K562 (cell line): ENCODE measurements around the gene MTNR1B. TPM values are rescaled to one million over a fixed set of nuclear protein-coding genes. Genes with fewer than 3 reads are reported as not detected.

Experiments
- ATAC-seq: fragments of 200-7000 bp; cut with Tn5 transposase; 3 replicates; pipeline ENCODE4 v1.9.1; 2020; ENCODE audit warnings: moderate library complexity
- BruUV-seq: library from RNA; stranded (reverse); fragments of 400-500 nt; replicated peaks from 2 replicates; lab custom pipeline; 2021; lab: Mats Ljungman, UMichigan
- CTCF ChIA-PET: fragments of 300-600 bp; formaldehyde crosslinking; extraction: SDS; loops from one replicate; lab custom pipeline; 2021; ENCODE audit warnings: low intra/inter-chr PET ratio; lab: Yijun Ruan, JAX
- POLR2A ChIA-PET: fragments of 300-600, 350-650 bp; sonication (Branson Sonifier 250); formaldehyde crosslinking; extraction: SDS; loops from one replicate; lab custom pipeline; 2021; ENCODE audit warnings: antibody characterized with exemption, inconsistent platforms; lab: Yijun Ruan, JAX
- DNase-seq, 4 experiments: peaks; one replicate each; pipeline versions ENCODE4 v3.0.0 to v3.0.0-alpha.2; 2011 to 2018; ENCODE audit warnings: low spot score in 3 of 4, mixed read lengths in 3 of 4; ENCODE audit errors: extremely low read depth in 1 of 4
- FAIRE-seq: peaks from 2 replicates; lab custom pipeline; 2011; peaks lifted over from hg19 to GRCh38; lab: Jason Lieb, UNC
- H2AFZ ChIP-seq: 2 replicates; pipeline ENCODE4 v1.6.0; 2011; ENCODE audit warnings: low read depth, low read length, control low read depth, inconsistent platforms
- H3K27ac ChIP-seq: fragments of 200-600 bp; 3 replicates; pipeline ENCODE4 v1.8.0; 2011; ENCODE audit warnings: low read depth, mild to moderate bottlenecking, control low read depth, inconsistent platforms, low read length, moderate library complexity, mixed read lengths; ENCODE audit errors: extremely low read depth
- H3K27me3 ChIP-seq, 2 experiments: fragments of 300-600 bp in 1 of 2; 2 replicates in 1 of 2; 3 replicates in 1 of 2; pipeline versions ENCODE4 v1.6.0 to v1.8.0; 2011; ENCODE audit warnings: inconsistent platforms in 2 of 2, low read length in 2 of 2, mild to moderate bottlenecking in 1 of 2, mixed read lengths in 1 of 2, moderate library complexity in 1 of 2; ENCODE audit not compliant: control insufficient read depth in 2 of 2, insufficient read depth in 2 of 2
- H3K36me3 ChIP-seq: fragments of 300-600 bp; 3 replicates; pipeline ENCODE4 v1.8.0; 2011; ENCODE audit warnings: mild to moderate bottlenecking, low read length, inconsistent platforms; ENCODE audit not compliant: control insufficient read depth, insufficient read depth
- H3K4me1 ChIP-seq, 2 experiments: fragments of 200-600 bp in 1 of 2; replicated peaks in 1 of 2; 2 replicates in 1 of 2; 3 replicates in 1 of 2; pipeline versions ENCODE4 v1.5.1 to v1.8.0; 2011; ENCODE audit warnings: inconsistent platforms in 2 of 2, low read length in 2 of 2, mild to moderate bottlenecking in 1 of 2, mixed read lengths in 1 of 2, moderate library complexity in 1 of 2; ENCODE audit not compliant: control insufficient read depth in 2 of 2, insufficient read depth in 2 of 2
- H3K4me2 ChIP-seq: 2 replicates; pipeline ENCODE4 v1.6.1; 2011; ENCODE audit warnings: low read length, control low read depth, inconsistent platforms, mixed read lengths; ENCODE audit not compliant: insufficient read depth
- H3K4me3 ChIP-seq: fragments of 200-600 bp; sonication (generic), shearing (Covaris generic); 2 replicates; pipeline ENCODE4 v1.5.1; 2016; ENCODE audit warnings: control low read depth, inconsistent platforms
- H3K79me2 ChIP-seq: fragments of 200-600 bp; 3 replicates; pipeline ENCODE4 v1.8.0; 2011; ENCODE audit warnings: low read length, inconsistent platforms; ENCODE audit not compliant: control insufficient read depth, insufficient read depth
- H3K9ac ChIP-seq, 2 experiments: 2 replicates each; pipeline versions ENCODE4 v1.6.0 to v1.6.1; 2011; ENCODE audit warnings: low read depth in 2 of 2, low read length in 2 of 2, control low read depth in 1 of 2, inconsistent platforms in 1 of 2, mild to moderate bottlenecking in 1 of 2, mixed read lengths in 1 of 2; ENCODE audit not compliant: insufficient read depth in 1 of 2
- H3K9me1 ChIP-seq: one replicate; pipeline ENCODE4 v1.6.0; 2011; ENCODE audit warnings: inconsistent platforms, mild to moderate bottlenecking, low read length, moderate library complexity; ENCODE audit not compliant: control insufficient read depth, insufficient read depth
- H3K9me3 ChIP-seq: replicated peaks from 2 replicates; pipeline ENCODE4 v1.5.1; 2011; ENCODE audit warnings: low read depth, low read length, inconsistent platforms; ENCODE audit not compliant: control insufficient read depth, insufficient read depth
- H4K20me1 ChIP-seq: replicated peaks from 2 replicates; pipeline ENCODE4 v1.6.1; 2011; ENCODE audit warnings: low read length, inconsistent platforms, mixed read lengths; ENCODE audit not compliant: control insufficient read depth, insufficient read depth
- CTCF ChIP-seq, 3 experiments: IDR thresholded peaks in 2 of 3; conservative IDR thresholded peaks in 1 of 3; 2 replicates each; pipeline ENCODE4 v1.5.1; 2011 to 2012; ENCODE audit warnings: low read length in 3 of 3, mild to moderate bottlenecking in 3 of 3, control low read depth in 2 of 3, improper control_type of control experiment in 1 of 3, inconsistent platforms in 1 of 3, low read depth in 1 of 3, mixed read lengths in 1 of 3, moderate library complexity in 1 of 3; ENCODE audit not compliant: insufficient read depth in 2 of 3
- E2F6 ChIP-seq, 2 experiments: IDR thresholded peaks; 2 replicates each; pipeline ENCODE4 v1.6.1; 2011; ENCODE audit warnings: borderline replicate concordance in 1 of 2, control low read depth in 1 of 2, low read depth in 1 of 2, low read length in 1 of 2, mild to moderate bottlenecking in 1 of 2, mixed read lengths in 1 of 2, moderate library complexity in 1 of 2; ENCODE audit not compliant: insufficient read depth in 1 of 2, insufficient read length in 1 of 2, poor library complexity in 1 of 2, severe bottlenecking in 1 of 2; ENCODE audit errors: extremely low read depth in 1 of 2
- HMBOX1 ChIP-seq: sonication (generic); IDR thresholded peaks from 2 replicates; pipeline ENCODE4 v1.6.1; 2016
- IFI16 ChIP-seq: fragments of 250-450 bp; sonication (Bioruptor Pico); IDR thresholded peaks from 2 replicates; pipeline ENCODE4 v2.1.2; 2022; ENCODE audit warnings: mild to moderate bottlenecking, inconsistent platforms
- NFIC ChIP-seq: fragments of 450-650 bp; IDR thresholded peaks from 2 replicates; pipeline ENCODE4 v1.6.1; 2017; ENCODE audit warnings: mild to moderate bottlenecking, inconsistent platforms
- POLR2AphosphoS2 ChIP-seq: IDR thresholded peaks from 2 replicates; pipeline ENCODE4 v1.6.1; 2012; ENCODE audit warnings: low read length, improper control_type of control experiment
- POLR2AphosphoS5 ChIP-seq: IDR thresholded peaks from 2 replicates; pipeline ENCODE4 v1.6.1; 2011; ENCODE audit warnings: mild to moderate bottlenecking, low read depth, low read length, moderate library complexity; ENCODE audit not compliant: control insufficient read depth, insufficient read depth
- POLR2G ChIP-seq: fragments of 200-400 bp; formaldehyde crosslinking; IDR thresholded peaks from 2 replicates; pipeline ENCODE4 v1.6.1; 2017; ENCODE audit warnings: low read depth, mild to moderate bottlenecking, antibody characterized with exemption, low read length, moderate library complexity
- PPARD ChIP-seq: fragments of 250-450 bp; sonication (Bioruptor Pico); IDR thresholded peaks from 2 replicates; pipeline ENCODE4 v1.8.0; 2022; ENCODE audit warnings: inconsistent platforms, mild to moderate bottlenecking, moderate library complexity
- PREB ChIP-seq: sonication (generic); formaldehyde crosslinking; IDR thresholded peaks from 2 replicates; pipeline ENCODE4 v1.8.1; 2023; ENCODE audit warnings: mild to moderate bottlenecking, missing genetic modification reagents
- RBM14 ChIP-seq: fragments of 200-400 bp; formaldehyde crosslinking; IDR thresholded peaks from 2 replicates; pipeline ENCODE4 v1.6.1; 2018; ENCODE audit warnings: low read depth, mild to moderate bottlenecking, low read length, moderate library complexity, borderline replicate concordance; ENCODE audit not compliant: insufficient read depth
- ZNF140 ChIP-seq: fragments of 250-450 bp; sonication (Bioruptor Pico); IDR thresholded peaks from 2 replicates; pipeline ENCODE4 v1.8.0; 2021; ENCODE audit warnings: moderate library complexity, mild to moderate bottlenecking, inconsistent platforms
- ZNF3 ChIP-seq: fragments of 250-450 bp; sonication (Bioruptor Pico); IDR thresholded peaks from 2 replicates; pipeline ENCODE4 v1.5.0; 2021; ENCODE audit warnings: mild to moderate bottlenecking, moderate library complexity
- ZNF512 ChIP-seq: IDR thresholded peaks from 2 replicates; pipeline ENCODE4 v1.6.1; 2016; ENCODE audit warnings: missing genetic modification characterization, missing compliant biosample characterization
- ZNF589 ChIP-seq: fragments of 200-800 bp; sonication (Bioruptor generic); IDR thresholded peaks from 2 replicates; pipeline ENCODE4 v1.6.1; 2016; ENCODE audit warnings: low read depth, missing genetic modification characterization, missing compliant biosample characterization
- ZNF644 ChIP-seq: fragments of 200-800 bp; sonication (Bioruptor generic); IDR thresholded peaks from 2 replicates; pipeline ENCODE4 v1.6.1; 2016; ENCODE audit warnings: low read depth, missing genetic modification characterization, missing compliant biosample characterization
- in situ Hi-C: fragments of 300-500 bp; cut with MboI; formaldehyde crosslinking; loops from 4 replicates; pipeline ENCODE4 v1.15.0; 2018; ENCODE audit warnings: inconsistent platforms, mixed read lengths
- intact Hi-C: fragments of 100-400 bp; cut with micrococcal nuclease; formaldehyde crosslinking; loops from 2 replicates; pipeline ENCODE4 v1.14.2; 2022
- polyA plus RNA-seq, 8 experiments: library from polyadenylated mRNA; depleted of rRNA in 4 of 8; stranded (reverse) in 5 of 8; unstranded in 3 of 8; fragments of >200 nt; fragmentation: Nextera tagmentation in 2 of 8; fragmentation: Illumina TruSeq in 1 of 8; extraction: Ambion mirVana in 2 of 8; extraction: Trizol in 1 of 8; gene quantifications; 2 replicates each; pipeline versions ENCODE4 v1.2.1 to v1.2.3, GENCODE V29; 2011 to 2014; ENCODE audit warnings: inconsistent platforms in 1 of 8, missing spikeins in 1 of 8
- total RNA-seq, 7 experiments: library from RNA; depleted of rRNA in 6 of 7; stranded (reverse); fragments of >200 nt in 6 of 7; fragmentation: Illumina TruSeq in 2 of 7; extraction: Trizol in 2 of 7; gene quantifications; 2 replicates each; pipeline versions ENCODE4 v1.2.1 to v1.2.3, GENCODE V29; 2011 to 2021; ENCODE audit warnings: low replicate concordance in 1 of 7

MTNR1B gene
- total and polyA plus RNA-seq, 9 of the 15 experiments (the other 6 are each of a cell fraction or from before 2014, with no cell fraction given): not detected

GRCh38 chr11:92976681-92977080, 7.2 kb downstream of the MTNR1B start:
- POLR2A ChIA-PET: no interaction called here
- ATAC-seq: no peak
- Histone ChIP-seq H3K79me2 (no peaks in the 10 kb centered on the region), H3K36me3 (no peaks in the 10 kb centered on the region), H2AFZ (no peak overlapping the region), H4K20me1 (no peaks in the 10 kb centered on the region), H3K4me1 (no peaks in the 10 kb centered on the region; a peak in 2 of 5 replicates), H3K27me3 (peaks cover 0 to 5% of the 10 kb centered on the region in 2 experiments; a peak in 3 of 5 replicates), H3K9me3 (no peaks in the 10 kb centered on the region), H3K27ac (no peak overlapping the region), H3K9me1 (no peaks in the 10 kb centered on the region), H3K4me2 (no peak overlapping the region), H3K4me3 (no peak overlapping the region), H3K9ac (no peak overlapping the region)
- intact Hi-C loops (no loop called here), in situ Hi-C loops (no loop called here)
- DNase-seq: no peak
- BruUV-seq: no TSS peak
- CTCF ChIA-PET: no interaction called here
- FAIRE-seq: no peak
- no peak for TF ChIP-seq ZNF140
- no peak for TF ChIP-seq HMBOX1
- no peak for TF ChIP-seq ZNF644 (tag)
- TF ChIP-seq NFIC: no peak
- no peak for TF ChIP-seq RBM14
- no peak for TF ChIP-seq POLR2G
- no peak for TF ChIP-seq IFI16 (CRISPR knock-in tag)
- no peak for TF ChIP-seq E2F6 (IDR thresholded peaks at IDR 0.05; ENCODE audit: borderline replicate concordance in 1 of 2, extremely low read depth in 1 of 2, insufficient read depth in 1 of 2, insufficient read length in 1 of 2, low read depth in 1 of 2, low read length in 1 of 2, poor library complexity in 1 of 2, severe bottlenecking in 1 of 2)
- TF ChIP-seq ZNF589 (CRISPR knock-in tag): no peak
- TF ChIP-seq PREB: no peak
- no peak for TF ChIP-seq CTCF (IDR thresholded peaks at IDR 0.05 in 2 of 3, conservative IDR thresholded peaks at IDR 0.05 in 1 of 3; ENCODE audit: insufficient read depth in 2 of 3, low read depth in 1 of 3, low read length in 3 of 3)
- no peak for TF ChIP-seq ZNF3 (CRISPR knock-in tag)
- no peak for TF ChIP-seq PPARD (CRISPR knock-in tag)
- TF ChIP-seq POLR2AphosphoS2: no peak
- no peak for TF ChIP-seq POLR2AphosphoS5
- TF ChIP-seq ZNF512 (tag): no peak
